ENCODE data around the gene TBX20.

GRCh38 chr7:35249537-35249907 is 4.4 kb downstream of the TBX20 start:
- TF ChIP-seq SP1 (IDR thresholded peaks at IDR 0.05; ENCODE audit: low read depth, low read length) (no peak), RFX5 (IDR thresholded peaks at IDR 0.05; ENCODE audit: low read depth, low read length) (no peak), KDM1A (IDR thresholded peaks at IDR 0.05; ENCODE audit: borderline replicate concordance) (no peak), SIN3A (IDR thresholded peaks at IDR 0.05; ENCODE audit: low read depth, low read length) (no peak), CTCF (IDR thresholded peaks at IDR 0.05 in 2 of 3, conservative IDR thresholded peaks at IDR 0.05 in 1 of 3; ENCODE audit: control insufficient read depth in 2 of 3, extremely low read depth in 1 of 3, insufficient read depth in 1 of 3, low read depth in 3 of 3, low read length in 3 of 3) (no peak), NFIC (IDR thresholded peaks at IDR 0.05; ENCODE audit: low read depth, low read length) (no peak), SUZ12 (IDR thresholded peaks at IDR 0.05; ENCODE audit: unreplicated experiment) (no peak)
